NCI-H146 treated with DMSO at 0.1 percent for 48 hours (cell line): ENCODE results near the gene ADGRF4.

ENCODE experiments used
- DNase-seq: peaks from one replicate; lab custom pipeline; 2025; ENCODE audit not compliant: unreplicated experiment; lab: John Stamatoyannopoulos, UW

Gene ADGRF4, protein sequence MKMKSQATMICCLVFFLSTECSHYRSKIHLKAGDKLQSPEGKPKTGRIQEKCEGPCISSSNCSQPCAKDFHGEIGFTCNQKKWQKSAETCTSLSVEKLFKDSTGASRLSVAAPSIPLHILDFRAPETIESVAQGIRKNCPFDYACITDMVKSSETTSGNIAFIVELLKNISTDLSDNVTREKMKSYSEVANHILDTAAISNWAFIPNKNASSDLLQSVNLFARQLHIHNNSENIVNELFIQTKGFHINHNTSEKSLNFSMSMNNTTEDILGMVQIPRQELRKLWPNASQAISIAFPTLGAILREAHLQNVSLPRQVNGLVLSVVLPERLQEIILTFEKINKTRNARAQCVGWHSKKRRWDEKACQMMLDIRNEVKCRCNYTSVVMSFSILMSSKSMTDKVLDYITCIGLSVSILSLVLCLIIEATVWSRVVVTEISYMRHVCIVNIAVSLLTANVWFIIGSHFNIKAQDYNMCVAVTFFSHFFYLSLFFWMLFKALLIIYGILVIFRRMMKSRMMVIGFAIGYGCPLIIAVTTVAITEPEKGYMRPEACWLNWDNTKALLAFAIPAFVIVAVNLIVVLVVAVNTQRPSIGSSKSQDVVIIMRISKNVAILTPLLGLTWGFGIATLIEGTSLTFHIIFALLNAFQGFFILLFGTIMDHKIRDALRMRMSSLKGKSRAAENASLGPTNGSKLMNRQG

DNA sequence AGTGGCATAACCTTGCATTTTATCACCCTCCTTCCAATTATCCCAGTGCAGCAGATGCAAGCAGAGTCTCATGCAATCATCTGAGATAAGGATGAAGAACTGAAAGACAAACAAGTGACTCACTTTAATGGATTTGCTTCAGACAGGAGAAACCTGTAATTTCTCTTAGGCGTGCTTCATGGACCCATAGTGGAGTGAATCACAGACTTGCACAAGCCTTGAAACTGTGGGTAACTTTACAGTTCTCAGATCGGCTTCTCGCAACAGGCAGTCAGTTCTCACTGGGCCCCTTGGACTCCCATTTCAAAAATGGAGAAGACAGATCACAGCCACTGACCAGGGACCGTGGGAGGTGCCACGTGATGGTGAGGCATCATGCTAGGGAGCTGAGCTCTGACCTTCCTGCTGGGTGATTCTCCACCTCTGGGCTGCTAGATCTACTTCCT is at the start of gene ADGRF4:
Gene ADGRF4, plus strand, starts transcription at position 239 of the 446 bp plus-strand sequence. CDS start 8,666 bp downstream, outside the sequence.
- no peak for DNase-seq

DNA sequence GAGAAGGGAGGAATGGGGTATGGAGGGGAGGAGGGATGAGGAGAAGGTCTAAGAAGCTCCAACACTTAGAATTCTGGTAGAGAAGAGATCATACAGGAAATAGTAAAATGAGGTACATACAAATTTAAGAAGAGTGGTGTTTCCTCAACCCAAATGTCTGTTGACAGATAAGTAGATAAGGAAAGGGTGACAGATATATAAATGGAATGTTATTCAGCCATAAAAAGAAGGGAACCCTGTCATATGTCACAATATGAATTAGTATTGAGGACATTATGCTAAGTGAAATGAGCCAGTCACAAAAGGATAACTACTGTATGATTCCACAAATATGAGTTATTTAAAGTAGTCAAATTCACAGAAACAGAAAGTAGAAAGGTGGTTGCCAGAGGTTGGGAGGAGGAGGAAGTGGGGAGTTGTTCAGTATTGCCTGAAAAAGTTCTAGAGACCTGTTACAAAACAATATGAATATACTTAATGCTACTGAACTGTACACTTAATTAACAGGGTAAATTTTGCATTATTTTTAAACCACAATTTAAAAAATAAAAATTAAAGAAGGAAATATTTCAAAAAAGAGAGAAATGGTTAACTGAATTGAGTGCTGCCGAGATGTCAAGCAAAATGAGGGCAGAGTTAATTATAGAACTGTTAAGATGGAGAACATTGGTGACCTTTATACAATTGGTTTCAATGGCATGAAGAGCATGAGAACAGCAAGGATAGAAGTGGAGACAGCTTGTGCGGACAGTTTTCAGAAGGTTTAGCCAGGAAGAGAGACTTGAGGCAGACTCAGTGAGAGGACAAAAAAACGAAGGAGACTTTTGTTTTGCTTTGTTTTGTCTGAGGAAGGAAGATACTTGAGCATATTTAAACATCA is 47.6 kb upstream of the ADGRF4 start:
- DNase-seq = no peak

DNA sequence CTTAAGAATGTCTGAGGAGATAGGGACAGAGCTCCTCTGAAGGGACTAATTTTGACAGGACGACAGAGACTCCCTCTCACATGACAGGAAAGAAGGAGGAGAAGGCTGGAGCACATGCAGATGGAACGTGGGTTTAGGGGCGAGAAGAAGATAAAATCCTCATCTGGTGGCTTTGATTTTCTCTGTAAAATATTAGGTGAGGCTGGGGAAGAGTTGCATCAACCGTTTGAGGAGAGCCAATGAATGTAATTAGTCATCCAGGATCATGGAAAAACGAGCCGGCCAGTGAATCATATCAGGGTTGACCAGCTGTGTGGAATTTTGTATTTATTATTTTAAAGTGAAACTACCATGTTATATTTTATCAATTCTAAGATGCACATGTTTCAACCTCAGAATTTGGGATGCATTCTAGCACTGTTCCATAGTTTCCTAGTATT is 46.9 kb upstream of the ADGRF4 start:
- DNase-seq = no peak

DNA sequence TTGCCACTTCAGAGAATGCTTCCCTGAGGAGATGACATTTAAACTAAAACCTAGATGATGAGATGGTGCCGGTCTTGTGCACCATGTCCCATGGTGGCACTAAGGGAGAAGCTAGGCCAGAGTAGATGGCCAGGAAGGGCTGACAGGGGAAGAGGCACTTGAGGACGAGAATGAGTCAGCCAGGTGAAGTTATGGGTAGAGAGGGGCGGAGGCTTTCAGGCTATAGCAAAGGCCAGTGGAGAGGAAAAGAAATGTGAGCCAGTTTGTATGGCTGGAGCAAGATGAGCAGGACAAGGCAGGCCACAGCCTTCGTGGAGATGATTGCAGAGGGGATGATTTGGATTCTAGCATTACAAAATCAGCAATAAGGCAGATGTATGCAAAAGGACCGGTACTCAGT is 44.7 kb upstream of the ADGRF4 start:
- no peak for DNase-seq

DNA sequence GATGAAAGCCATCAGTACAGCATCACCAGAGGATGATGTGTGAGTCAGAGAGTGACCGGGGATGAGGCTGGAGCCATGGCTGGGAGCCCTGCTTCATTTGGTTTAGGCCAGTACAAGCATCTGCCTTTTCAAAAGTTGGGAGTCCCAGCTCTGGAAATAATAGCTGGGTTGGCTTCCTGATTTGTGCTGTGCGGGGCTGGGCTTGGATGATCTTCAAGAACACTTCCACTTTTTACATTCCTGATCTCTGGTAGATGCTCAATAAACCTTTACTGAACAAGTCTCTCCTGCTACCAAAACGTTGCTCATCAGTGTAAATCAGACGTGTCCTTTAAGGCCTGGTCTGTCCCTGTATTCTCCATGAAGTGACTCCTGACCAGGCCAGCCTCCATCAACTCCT is 44.1 kb upstream of the ADGRF4 start:
- no peak for DNase-seq

DNA sequence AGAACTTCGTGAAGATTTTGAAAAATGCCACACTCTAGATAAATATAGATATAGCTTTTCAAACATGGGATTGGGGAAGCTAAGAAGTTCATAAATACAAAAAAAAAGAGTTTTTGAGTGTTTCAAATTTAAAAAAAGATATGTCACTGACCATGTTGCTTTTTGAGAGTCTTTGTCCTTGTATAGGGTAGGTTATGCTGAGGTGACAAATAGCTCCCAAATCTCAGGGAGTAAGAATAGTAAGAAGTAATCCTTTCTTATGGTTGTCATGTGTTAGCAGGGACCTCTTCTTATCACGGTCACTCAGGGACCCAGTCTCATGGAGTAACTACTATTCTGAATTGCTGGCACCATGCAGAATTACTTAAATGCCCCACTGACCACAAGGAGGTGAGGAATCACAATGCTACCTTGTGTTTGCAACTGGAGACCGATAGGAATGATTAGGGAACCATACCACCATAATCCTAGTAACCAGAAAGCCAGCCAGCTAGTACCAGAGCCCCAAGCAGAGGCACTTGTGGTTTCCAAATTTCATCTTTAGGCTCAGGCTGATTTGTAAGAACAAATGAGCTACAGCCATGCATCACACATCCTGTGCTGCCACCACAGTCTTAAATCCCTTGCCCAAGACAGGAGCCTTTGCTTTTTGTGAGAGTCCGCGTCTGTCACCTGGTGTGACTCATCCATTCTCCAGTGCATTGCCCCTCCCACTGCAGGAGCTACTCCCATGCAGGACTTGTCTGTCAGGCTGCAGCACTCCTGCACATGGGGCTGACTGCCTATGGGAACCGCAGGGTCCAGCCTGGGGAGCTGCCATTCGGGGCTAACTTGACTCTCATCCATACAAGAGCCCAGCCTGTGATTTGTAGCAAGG is 42.4 kb upstream of the ADGRF4 start:
- DNase-seq = peak; percentile 61

DNA sequence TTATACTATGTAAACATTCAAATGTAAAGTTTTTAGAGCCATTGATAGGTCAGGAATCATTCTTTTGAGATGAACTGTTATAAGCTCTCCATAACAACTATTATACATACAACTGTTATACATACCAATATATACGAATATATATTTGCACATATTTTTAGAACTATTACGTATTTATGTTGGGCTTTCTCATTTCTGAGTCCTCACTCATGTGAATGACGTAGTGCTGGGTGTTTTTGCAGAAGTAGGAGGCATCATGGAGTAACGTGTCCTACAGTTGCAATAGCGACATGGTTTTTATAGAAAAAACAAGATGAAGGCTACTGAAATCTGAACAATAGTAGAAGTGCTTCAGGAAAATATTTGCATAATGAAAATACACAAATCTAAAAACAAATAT is 36.4 kb upstream of the ADGRF4 start:
- DNase-seq = no peak

DNA sequence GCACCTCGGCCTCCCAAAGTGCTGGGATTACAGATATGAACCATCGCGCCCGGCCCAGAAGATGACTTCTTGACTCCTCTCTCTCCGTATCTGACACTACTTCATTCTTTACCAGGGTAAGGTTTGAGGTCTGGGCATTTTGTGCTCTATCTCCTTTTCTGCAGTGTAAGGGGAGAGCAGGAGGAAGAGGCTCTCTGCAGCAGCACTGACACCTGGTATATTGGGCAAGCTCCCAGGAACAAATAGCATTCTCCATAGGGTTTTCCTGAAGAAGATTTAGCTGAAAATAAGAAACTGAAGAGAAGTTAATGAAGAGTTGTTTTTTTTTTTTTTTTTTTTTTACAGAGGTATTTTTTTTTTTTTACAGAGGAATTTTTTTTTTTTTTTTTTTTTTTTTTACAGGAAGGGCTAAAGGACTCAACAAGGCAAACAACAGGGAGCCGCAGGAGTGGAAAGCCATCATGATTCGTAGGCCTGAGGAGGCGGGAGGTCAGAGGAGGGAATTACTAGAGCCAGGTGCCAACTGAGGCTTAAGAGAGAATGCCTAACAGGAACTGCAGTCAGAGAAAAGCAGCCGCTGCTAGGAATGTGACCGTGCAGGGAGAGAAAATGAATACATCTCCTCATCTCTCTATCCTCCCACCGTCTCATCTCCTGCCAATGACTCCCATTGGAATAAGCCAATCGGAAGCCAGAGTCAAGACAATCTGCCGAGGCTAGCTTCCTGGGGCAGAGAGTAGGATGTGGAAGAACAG is 34.7 kb upstream of the ADGRF4 start:
- DNase-seq = peak; percentile 4

DNA sequence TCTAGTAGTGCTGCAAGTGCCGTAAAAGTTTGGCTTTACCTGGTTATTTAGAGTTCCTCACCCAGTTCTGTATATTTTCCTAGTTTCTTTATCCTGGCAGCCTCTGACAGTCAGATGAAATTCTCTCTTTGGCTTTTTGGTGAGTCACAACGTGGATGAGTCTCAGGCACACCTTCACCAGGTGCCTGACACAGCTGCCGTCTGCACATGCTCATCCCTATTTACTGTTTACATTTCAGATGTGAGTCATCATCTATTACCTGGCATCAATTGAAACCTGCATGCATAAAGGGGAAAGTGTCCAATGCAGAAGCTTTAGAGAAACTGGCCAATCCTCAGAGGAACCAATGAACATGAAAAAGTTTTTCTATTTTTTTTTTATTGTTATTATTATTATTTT is 33.3 kb upstream of the ADGRF4 start:
- peak; percentile 86 for DNase-seq

DNA sequence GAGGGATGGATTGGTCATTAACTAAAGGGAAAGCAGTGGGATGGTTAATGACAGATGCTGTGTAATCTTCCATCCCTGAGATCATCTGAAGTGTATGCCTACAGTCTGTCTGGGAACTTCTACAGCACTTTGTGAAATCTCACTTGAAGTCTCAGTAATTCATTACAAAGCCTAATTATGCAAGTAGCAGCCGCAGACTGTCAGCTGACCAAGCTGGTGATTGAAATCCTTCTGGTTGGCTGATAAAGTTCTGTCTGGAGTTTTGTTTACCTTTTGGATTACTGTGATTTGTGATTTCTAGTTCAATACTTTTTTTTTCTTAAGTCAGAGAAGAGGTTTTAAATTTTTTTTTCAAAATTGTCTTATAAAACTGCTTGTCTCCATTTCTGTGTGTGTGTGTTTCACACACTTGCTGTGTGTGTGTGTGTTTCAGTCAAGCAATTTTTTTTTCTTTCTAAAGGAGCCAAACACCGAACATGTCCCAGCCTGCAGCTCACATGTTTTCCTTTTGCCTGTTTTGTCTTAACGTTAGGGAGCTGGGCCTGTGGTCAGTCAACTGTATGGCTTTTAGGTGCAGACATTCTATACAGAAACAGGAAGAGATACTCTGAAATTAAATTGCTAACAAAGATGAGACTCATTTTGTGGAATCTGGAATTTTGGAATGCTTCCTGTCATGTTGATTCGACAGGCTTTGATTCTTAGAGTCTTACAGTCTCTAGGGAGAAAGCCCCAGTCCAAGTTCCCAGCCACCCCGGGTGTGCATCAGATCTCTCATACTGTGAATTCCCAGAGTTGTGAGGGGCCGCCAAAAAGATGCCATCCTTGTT is 28.5 kb upstream of the ADGRF4 start:
- DNase-seq = peak; percentile 46

DNA sequence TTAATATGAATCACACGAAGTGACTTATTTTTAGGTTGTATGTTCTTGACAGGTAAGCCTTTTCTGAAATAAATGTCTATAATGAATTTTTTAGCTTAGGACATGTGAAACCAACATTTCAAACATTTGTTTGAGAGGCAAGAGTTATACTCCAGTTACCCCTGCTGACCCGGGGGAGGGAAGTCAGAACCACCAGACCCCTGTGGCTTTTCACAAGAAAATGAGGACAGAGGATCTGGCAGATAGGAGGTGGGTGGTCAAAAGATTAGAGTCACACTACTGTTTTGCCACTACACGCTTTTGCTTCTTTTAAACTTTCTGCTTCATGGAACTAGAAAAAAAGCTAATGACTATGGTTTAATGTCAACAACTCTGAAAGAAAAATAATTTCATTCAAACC is 27.5 kb upstream of the ADGRF4 start:
- peak; percentile 32 for DNase-seq

DNA sequence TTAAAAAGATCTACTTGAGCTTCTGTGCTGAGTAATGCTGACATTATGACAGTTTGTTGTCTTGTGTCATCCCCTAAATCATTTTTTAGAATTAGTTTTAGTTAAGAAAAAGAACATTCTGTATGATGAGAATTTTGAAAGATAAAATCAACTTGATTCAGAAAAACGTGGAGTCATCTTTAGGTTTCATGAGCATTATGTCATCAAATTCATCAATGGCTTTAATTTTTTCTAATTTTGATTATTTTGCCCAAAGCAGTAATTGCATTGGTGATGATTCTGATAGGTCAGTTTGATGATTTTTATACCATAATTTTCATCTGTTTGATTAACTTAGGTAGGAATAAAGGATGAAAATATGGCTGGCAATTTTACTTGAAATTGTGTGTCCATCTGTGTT is 26.6 kb upstream of the ADGRF4 start:
- DNase-seq = peak; percentile 47

DNA sequence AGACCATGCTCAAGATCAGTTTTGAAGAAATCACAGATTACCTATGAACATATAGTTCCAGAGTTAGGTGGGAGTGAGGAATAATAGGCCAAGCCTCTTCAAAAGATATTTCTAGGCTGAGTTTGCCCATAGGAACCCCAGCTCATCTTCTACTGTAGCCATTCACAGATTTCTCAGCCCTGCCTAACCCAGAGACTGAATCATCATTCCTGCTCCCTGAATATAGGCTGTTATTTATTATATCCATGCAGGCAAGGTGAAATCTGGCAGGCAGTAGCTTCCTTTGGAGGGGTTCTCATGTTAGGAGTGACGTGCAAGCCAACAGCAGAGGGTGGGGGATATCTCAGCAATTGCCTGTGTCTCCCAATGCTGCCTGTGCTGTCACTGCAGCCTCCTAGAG is 25.6 kb upstream of the ADGRF4 start:
- no peak for DNase-seq

DNA sequence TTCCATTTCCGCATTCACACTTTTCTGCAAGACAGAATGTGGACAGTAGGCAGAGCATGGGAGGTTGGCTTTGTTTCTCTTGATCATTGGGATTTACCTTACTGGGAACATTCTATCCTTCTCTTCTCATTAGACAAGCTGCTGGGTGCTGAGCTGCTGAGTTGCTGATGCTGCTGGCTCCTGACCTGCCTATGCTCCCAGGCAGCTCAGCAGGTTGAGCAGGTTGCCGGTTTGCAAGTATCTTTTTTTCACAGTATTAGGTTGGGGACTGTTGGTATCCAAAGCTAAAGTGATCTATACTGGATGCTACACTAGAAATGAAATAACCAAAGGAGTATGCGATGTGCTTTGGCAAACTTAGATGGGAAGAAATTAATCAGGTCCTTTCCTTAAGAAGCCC is 23.7 kb upstream of the ADGRF4 start:
- no peak for DNase-seq

DNA sequence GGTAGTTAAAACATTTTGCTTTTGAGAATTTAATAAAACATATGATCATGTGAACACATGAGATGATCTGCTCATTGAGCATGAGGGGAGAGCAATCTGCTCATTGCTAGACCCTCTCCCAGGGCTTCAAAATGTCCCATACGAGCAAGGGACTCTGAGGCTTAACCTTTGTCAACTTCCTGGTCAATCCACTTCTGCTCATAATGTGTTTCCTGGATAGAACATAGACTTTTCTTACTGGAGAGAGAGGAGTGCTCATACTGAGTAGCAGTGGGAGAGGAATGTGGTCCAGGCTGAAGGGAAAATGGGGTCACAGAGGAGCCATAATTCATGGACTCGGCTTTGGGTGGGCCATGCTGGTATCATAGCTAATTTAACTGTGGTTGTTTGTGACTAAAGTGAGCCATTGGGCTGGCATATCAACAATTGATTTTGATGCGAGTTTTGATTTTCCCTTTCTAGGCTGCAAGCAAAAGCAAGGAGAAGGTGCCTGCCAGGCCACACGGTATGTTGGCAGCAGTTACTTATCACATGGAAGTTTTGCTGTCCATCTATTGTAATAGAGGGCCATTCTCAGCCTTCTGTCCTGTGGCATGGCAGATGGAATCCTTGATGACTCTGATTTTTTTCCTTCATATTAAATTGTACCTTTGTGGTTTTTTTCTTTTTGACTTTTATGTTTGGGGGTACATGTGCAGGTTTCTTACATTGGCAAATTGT is 20.8 kb upstream of the ADGRF4 start:
- no peak for DNase-seq

DNA sequence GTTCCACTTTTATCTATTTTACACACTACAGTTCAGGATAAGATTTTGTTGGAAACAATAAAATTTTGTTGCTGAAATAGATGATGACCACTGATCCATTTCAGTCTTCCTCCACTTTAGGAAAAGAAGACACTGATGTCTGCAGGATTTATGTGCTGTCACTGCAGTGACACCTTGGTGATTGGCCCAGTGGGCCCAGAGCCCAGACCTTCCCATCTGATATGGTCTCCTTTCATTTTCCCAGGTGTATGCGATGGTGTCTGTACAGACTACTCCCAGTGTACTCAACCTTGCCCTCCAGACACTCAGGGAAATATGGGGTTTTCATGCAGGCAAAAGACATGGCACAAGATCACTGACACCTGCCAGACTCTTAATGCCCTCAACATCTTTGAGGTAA is 19.6 kb upstream of the ADGRF4 start:
- no peak for DNase-seq

DNA sequence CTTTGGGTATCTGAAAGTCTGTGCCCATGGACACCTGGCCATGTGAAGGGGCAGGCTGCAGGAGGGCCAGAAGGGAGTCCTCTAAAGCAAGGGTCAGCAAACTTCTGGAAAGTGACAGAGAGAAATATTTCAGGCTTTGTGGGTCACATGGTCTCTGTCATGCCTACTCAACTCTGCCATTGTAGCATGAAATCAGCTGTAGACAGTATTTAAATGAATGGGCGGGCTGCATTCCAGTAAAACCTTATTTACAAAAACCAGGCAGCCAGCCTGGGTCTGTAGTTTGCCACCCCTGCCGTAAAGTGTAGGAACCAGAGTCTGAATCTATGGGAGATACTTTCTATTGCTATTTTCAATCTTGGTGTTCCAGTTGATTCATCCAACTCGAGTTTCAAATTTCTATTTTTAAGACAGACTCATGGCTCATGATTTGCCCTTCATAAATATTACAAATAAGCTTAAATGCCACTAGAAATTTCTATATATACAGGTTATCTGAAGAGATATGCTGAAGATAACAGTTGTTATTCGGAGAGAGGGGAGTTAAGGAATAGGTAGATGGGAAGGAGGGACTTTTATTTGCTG is 19.0 kb upstream of the ADGRF4 start:
- DNase-seq = no peak

DNA sequence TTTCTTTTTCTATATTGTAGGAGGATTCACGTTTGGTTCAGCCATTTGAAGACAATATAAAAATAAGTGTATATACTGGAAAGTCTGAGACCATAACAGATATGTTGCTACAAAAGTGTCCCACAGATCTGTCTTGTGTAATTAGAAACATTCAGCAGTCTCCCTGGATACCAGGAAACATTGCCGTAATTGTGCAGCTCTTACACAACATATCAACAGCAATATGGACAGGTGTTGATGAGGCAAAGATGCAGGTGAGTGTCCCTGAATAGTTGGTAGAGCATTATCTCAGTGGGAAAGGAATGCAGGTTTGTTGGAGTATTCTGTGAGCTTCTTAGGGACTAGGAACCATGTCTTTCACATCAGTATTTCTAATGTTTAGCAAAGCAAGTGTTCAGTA is 18.3 kb upstream of the ADGRF4 start:
- DNase-seq = peak; percentile 81
